HCT116 (cell line): ENCODE results near the gene SYTL4. TPM values are rescaled to one million over a fixed set of nuclear protein-coding genes. Genes with fewer than 3 reads are reported as not detected.

Experiments
- ATAC-seq: fragments of 200-7000 bp; cut with Tn5 transposase; 2 replicates; pipeline ENCODE4 v1.9.1; 2020; ENCODE audit warnings: mild to moderate bottlenecking, moderate library complexity
- BruUV-seq: library from RNA; stranded (reverse); fragments of 400-500 nt; replicated peaks from 2 replicates; lab custom pipeline; 2021; lab: Mats Ljungman, UMichigan
- CTCF ChIA-PET: fragments of 300-600 bp; sonication (Branson Sonifier 250); formaldehyde crosslinking; loops from one replicate; lab custom pipeline; 2021; ENCODE audit warnings: antibody characterized with exemption; lab: Charles Lee
- POLR2A ChIA-PET: fragments of 300-600, 350-600 bp; sonication (Branson Sonifier 250); formaldehyde crosslinking; loops from one replicate; lab custom pipeline; 2021; ENCODE audit warnings: antibody characterized with exemption; lab: Charles Lee
- RAD21 ChIA-PET, 2 experiments: fragments of 300-600 bp; sonication (Branson Sonifier 250); formaldehyde crosslinking; loops; one replicate each; lab custom pipeline; 2023; ENCODE audit warnings: low total read pairs in 2 of 2; ENCODE audit not compliant: uncharacterized antibody in 2 of 2, unreplicated experiment in 2 of 2, low non-redundant PET in 1 of 2; lab: Charles Lee
- DNase-seq: peaks from one replicate; pipeline ENCODE4 v3.0.0-alpha.2; 2010; ENCODE audit warnings: low read depth, low spot score
- H2AFZ ChIP-seq: fragments of 200-600 bp; shearing (Covaris generic), sonication (generic); 2 replicates; pipeline ENCODE4 v1.6.1; 2017; ENCODE audit warnings: low read depth, mixed run types, mixed read lengths, antibody characterized with exemption, low read length; ENCODE audit not compliant: poor library complexity, severe bottlenecking
- H3K27ac ChIP-seq: 2 replicates; pipeline ENCODE4 v1.5.1; 2012; ENCODE audit warnings: low read depth, low read length
- H3K27me3 ChIP-seq: fragments of 200-600 bp; sonication (generic); 2 replicates; pipeline ENCODE4 v1.6.1; 2016; ENCODE audit warnings: mixed run types, low read length, mixed read lengths; ENCODE audit not compliant: insufficient read depth
- H3K36me3 ChIP-seq, 2 experiments: fragments of 200-500 bp in 1 of 2; fragments of 200-600 bp in 1 of 2; sonication (Bioruptor generic) in 1 of 2; sonication (generic) in 1 of 2; 2 replicates each; pipeline versions ENCODE4 v1.5.1 to v1.6.1; 2014 to 2016; ENCODE audit warnings: low read length in 2 of 2, inconsistent platforms in 1 of 2, mixed read lengths in 1 of 2, mixed run types in 1 of 2; ENCODE audit not compliant: insufficient read depth in 2 of 2, control insufficient read depth in 1 of 2
- H3K4me1 ChIP-seq, 2 experiments: fragments of 200-600 bp in 1 of 2; sonication (generic) in 1 of 2; 2 replicates each; pipeline versions ENCODE4 v1.5.1 to v1.6.1; 2012 to 2017; ENCODE audit warnings: low read length in 2 of 2, inconsistent platforms in 1 of 2, mild to moderate bottlenecking in 1 of 2, mixed read lengths in 1 of 2, mixed run types in 1 of 2, moderate library complexity in 1 of 2; ENCODE audit not compliant: insufficient read depth in 2 of 2, control insufficient read depth in 1 of 2
- H3K4me2 ChIP-seq: fragments of 200-600 bp; sonication (generic); 2 replicates; pipeline ENCODE4 v1.6.1; 2017; ENCODE audit warnings: mixed run types, low read length, mixed read lengths
- H3K4me3 ChIP-seq, 2 experiments: fragments of 200-600 bp in 1 of 2; sonication (generic) in 1 of 2; replicated peaks in 1 of 2; 2 replicates each; pipeline ENCODE4 v1.5.1; 2011 to 2016; ENCODE audit warnings: low read length in 2 of 2, control low read depth in 1 of 2, low read depth in 1 of 2, mild to moderate bottlenecking in 1 of 2, mixed read lengths in 1 of 2, mixed run types in 1 of 2
- H3K79me2 ChIP-seq: fragments of 200-600 bp; sonication (generic); 2 replicates; pipeline ENCODE4 v1.6.1; 2017; ENCODE audit warnings: mild to moderate bottlenecking, mixed run types, low read length, moderate library complexity, mixed read lengths; ENCODE audit not compliant: insufficient read depth
- H3K9ac ChIP-seq: fragments of 200-600 bp; sonication (generic); 2 replicates; pipeline ENCODE4 v1.6.1; 2016; ENCODE audit warnings: low read length, mixed read lengths
- H3K9me2 ChIP-seq: fragments of 200-600 bp; sonication (generic), shearing (Covaris generic); 2 replicates; pipeline ENCODE4 v1.6.1; 2017; ENCODE audit warnings: mixed run types, mild to moderate bottlenecking, moderate library complexity; ENCODE audit not compliant: insufficient read depth
- H3K9me3 ChIP-seq, 2 experiments: fragments of 200-500 bp in 1 of 2; fragments of 200-600 bp in 1 of 2; sonication (Bioruptor generic) in 1 of 2; sonication (generic) in 1 of 2; 2 replicates each; pipeline ENCODE4 v1.6.1; 2014 to 2017; ENCODE audit warnings: low read length in 2 of 2, mixed read lengths in 2 of 2, inconsistent platforms in 1 of 2, low read depth in 1 of 2, mild to moderate bottlenecking in 1 of 2, mixed run types in 1 of 2, moderate library complexity in 1 of 2; ENCODE audit not compliant: control insufficient read depth in 1 of 2, insufficient read depth in 1 of 2
- H4K20me1 ChIP-seq: fragments of 200-600 bp; sonication (generic), shearing (Covaris generic); 2 replicates; pipeline ENCODE4 v1.6.1; 2017; ENCODE audit warnings: mixed run types, mild to moderate bottlenecking, moderate library complexity; ENCODE audit not compliant: insufficient read depth
- EGR1 ChIP-seq: IDR thresholded peaks from 2 replicates; pipeline ENCODE4 v1.6.1; 2012; ENCODE audit warnings: low read depth
- EZH2 ChIP-seq: fragments of 200-600 bp; sonication (generic); IDR thresholded peaks from 2 replicates; pipeline ENCODE4 v1.6.1; 2017; ENCODE audit warnings: antibody characterized with exemption, mixed run types
- EZH2phosphoT487 ChIP-seq: fragments of 200-600 bp; IDR thresholded peaks from 2 replicates; pipeline ENCODE4 v1.6.1; 2018; ENCODE audit warnings: antibody characterized with exemption, borderline replicate concordance
- FOSL1 ChIP-seq: IDR thresholded peaks from 2 replicates; pipeline ENCODE4 v1.6.1; 2012; ENCODE audit warnings: low read depth
- POLR2A ChIP-seq: IDR thresholded peaks from 2 replicates; pipeline ENCODE4 v1.7.0; 2011; ENCODE audit warnings: borderline replicate concordance; ENCODE audit not compliant: insufficient read depth, insufficient read length; ENCODE audit errors: extremely low read depth
- RAD21 ChIP-seq: IDR thresholded peaks from 2 replicates; pipeline ENCODE4 v1.6.1; 2012; ENCODE audit warnings: low read depth, mild to moderate bottlenecking
- TCF7L2 ChIP-seq: IDR thresholded peaks from 2 replicates; pipeline ENCODE4 v1.7.0; 2011; ENCODE audit warnings: borderline replicate concordance, inconsistent platforms; ENCODE audit not compliant: insufficient read depth, insufficient read length; ENCODE audit errors: extremely low read depth
- YY1 ChIP-seq: IDR thresholded peaks from 2 replicates; pipeline ENCODE4 v1.6.1; 2011; ENCODE audit warnings: low read length, low read depth, moderate library complexity, mild to moderate bottlenecking; ENCODE audit not compliant: insufficient replicate concordance; ENCODE audit errors: extremely low read depth
- ZNF274 ChIP-seq: fragments of 200-500 bp; sonication (Bioruptor generic); IDR thresholded peaks from 2 replicates; pipeline ENCODE4 v1.6.1; 2014; ENCODE audit warnings: mild to moderate bottlenecking, low read depth, low read length, inconsistent platforms
- intact Hi-C: fragments of 100-400 bp; cut with micrococcal nuclease; formaldehyde crosslinking; loops from 2 replicates; pipeline ENCODE4 v1.10.0; 2022
- total RNA-seq: library from RNA; stranded (reverse); gene quantifications from one replicate; pipeline ENCODE4 v1.2.1, GENCODE V29; 2021; ENCODE audit not compliant: unreplicated experiment
- TF ChIP-seq, protein P1 (sequence below): IDR thresholded peaks from 2 replicates; pipeline ENCODE4 v1.6.1; 2012
- TF ChIP-seq, protein P2 (sequence below): IDR thresholded peaks from 2 replicates; pipeline ENCODE4 v1.6.1; 2012

Gene SYTL4
- total RNA-seq, 1 experiment from 2014 or later, result 8.8 TPM

DNA sequence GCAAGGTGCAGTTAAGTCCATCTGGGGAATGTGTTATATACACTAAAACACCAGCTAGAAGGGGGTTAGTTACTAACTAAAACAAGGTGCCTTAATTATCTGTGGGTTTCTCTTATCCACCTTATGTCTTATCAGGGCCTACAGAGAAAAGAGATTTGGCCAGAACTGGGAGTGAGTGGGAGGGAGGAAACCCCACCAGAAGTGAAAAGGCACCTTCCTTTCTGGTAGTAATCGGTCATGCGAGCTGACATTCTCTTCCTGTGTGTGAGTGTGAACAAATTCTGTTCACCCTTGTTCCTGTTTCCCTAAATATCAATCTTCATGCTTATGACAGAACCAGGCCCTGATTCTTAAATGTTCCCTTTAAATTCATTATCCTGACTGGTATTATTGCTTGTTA lies 44.4 kb downstream of the SYTL4 start:
- Histone ChIP-seq H3K4me1 (no peaks in the 10 kb centered on the region), H3K9me2 (no peaks in the 10 kb centered on the region), H3K9me3 (no peaks in the 10 kb centered on the region), H3K79me2 (no peaks in the 10 kb centered on the region), H4K20me1 (no peaks in the 10 kb centered on the region), H3K27me3 (no peaks in the 10 kb centered on the region), H3K27ac (no peak overlapping the region), H3K4me3 (no peak overlapping the region), H3K36me3 (no peaks in the 10 kb centered on the region; a peak in 1 of 4 replicates), H2AFZ (no peak overlapping the region), H3K4me2 (no peak overlapping the region), H3K9ac (no peak overlapping the region)
- POLR2A ChIA-PET, result no interaction called here
- CTCF ChIA-PET, result interaction anchor here (4.8 kb wide), 1 partner anchor 81 kb away, joined by 43 read pairs; no protein-coding TSS in a partner anchor
- TF ChIP-seq EZH2 (no peak), POLR2A (no peak), EZH2phosphoT487 (no peak), YY1 (no peak), ZNF274 (no peak), RAD21 (no peak), EGR1 (no peak), FOSL1 (no peak), TCF7L2 (no peak)
- TF ChIP-seq, protein P1, sequence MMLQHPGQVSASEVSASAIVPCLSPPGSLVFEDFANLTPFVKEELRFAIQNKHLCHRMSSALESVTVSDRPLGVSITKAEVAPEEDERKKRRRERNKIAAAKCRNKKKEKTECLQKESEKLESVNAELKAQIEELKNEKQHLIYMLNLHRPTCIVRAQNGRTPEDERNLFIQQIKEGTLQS, result no peak
- TF ChIP-seq, protein P2, sequence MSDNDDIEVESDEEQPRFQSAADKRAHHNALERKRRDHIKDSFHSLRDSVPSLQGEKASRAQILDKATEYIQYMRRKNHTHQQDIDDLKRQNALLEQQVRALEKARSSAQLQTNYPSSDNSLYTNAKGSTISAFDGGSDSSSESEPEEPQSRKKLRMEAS, result no peak
- no peak for DNase-seq
- no TSS peak for BruUV-seq
- RAD21 ChIA-PET, result interaction anchor here in 1 of 2 experiments (1.2 kb wide), 1 partner anchor 81 kb away, joined by 4 read pairs; no protein-coding TSS in a partner anchor
- no peak for ATAC-seq
- intact Hi-C loops, result loop anchor here (5.0 to 10.0 kb wide), 2 partner anchors 520 to 597 kb away; no protein-coding TSS in a partner anchor
